HepG2 (cell line): ENCODE measurements around the gene ELMO2. TPM values are rescaled to one million over a fixed set of nuclear protein-coding genes. Genes with fewer than 3 reads are reported as not detected.

ENCODE experiments used
- ATF1 ChIP-seq: IDR thresholded peaks from 2 replicates; pipeline ENCODE4 v1.6.1; 2016; ENCODE audit warnings: mild to moderate bottlenecking, control low read depth
- DMTF1 ChIP-seq: sonication (generic); formaldehyde crosslinking; IDR thresholded peaks from 2 replicates; pipeline ENCODE4 v1.4.0; 2020; ENCODE audit warnings: mild to moderate bottlenecking, missing genetic modification reagents
- KLF12 ChIP-seq: sonication (generic); formaldehyde crosslinking; IDR thresholded peaks from 2 replicates; pipeline ENCODE4 v1.4.0; 2020; ENCODE audit warnings: missing genetic modification reagents, borderline replicate concordance
- KLF9 ChIP-seq: IDR thresholded peaks from 2 replicates; pipeline ENCODE4 v1.6.1; 2016; ENCODE audit warnings: low read depth
- MAFK ChIP-seq, 2 experiments: IDR thresholded peaks in 1 of 2; conservative IDR thresholded peaks in 1 of 2; 2 replicates each; pipeline ENCODE4 v1.6.1; 2011; ENCODE audit warnings: improper control_type of control experiment in 2 of 2, low read length in 2 of 2
- PAX8 ChIP-seq: sonication (generic); formaldehyde crosslinking; IDR thresholded peaks from 2 replicates; pipeline ENCODE4 v1.8.0; 2022; ENCODE audit warnings: mild to moderate bottlenecking, missing genetic modification reagents, borderline replicate concordance
- SAFB2 ChIP-seq: sonication (generic); formaldehyde crosslinking; IDR thresholded peaks from 2 replicates; pipeline ENCODE4 v1.5.1; 2020; ENCODE audit warnings: missing genetic modification reagents, low read depth, mild to moderate bottlenecking, borderline replicate concordance
- TIGD3 ChIP-seq: sonication (generic); formaldehyde crosslinking; IDR thresholded peaks from 2 replicates; pipeline ENCODE4 v1.5.1; 2020; ENCODE audit warnings: mild to moderate bottlenecking, missing genetic modification reagents, borderline replicate concordance
- U2AF2 ChIP-seq: fragments of 200-400 bp; formaldehyde crosslinking; IDR thresholded peaks from 2 replicates; pipeline ENCODE4 v1.6.1; 2017; ENCODE audit warnings: low read depth, mild to moderate bottlenecking, low read length
- UBTF ChIP-seq: sonication (generic); formaldehyde crosslinking; IDR thresholded peaks from 2 replicates; pipeline ENCODE4 v1.4.0; 2020; ENCODE audit warnings: mild to moderate bottlenecking, missing genetic modification reagents
- ZNF430 ChIP-seq: sonication (generic); formaldehyde crosslinking; IDR thresholded peaks from 2 replicates; pipeline ENCODE4 v1.9.0; 2021; ENCODE audit warnings: mild to moderate bottlenecking, missing genetic modification reagents
- ZNF451 ChIP-seq: sonication (generic); formaldehyde crosslinking; IDR thresholded peaks from 2 replicates; pipeline ENCODE4 v1.5.0; 2020; ENCODE audit warnings: mild to moderate bottlenecking, missing genetic modification reagents
- ZNF563 ChIP-seq: sonication (generic); formaldehyde crosslinking; IDR thresholded peaks from 2 replicates; pipeline ENCODE4 v1.8.0; 2022; ENCODE audit warnings: mild to moderate bottlenecking, moderate library complexity, missing genetic modification reagents
- ZNF841 ChIP-seq: sonication (generic); formaldehyde crosslinking; IDR thresholded peaks from 2 replicates; pipeline ENCODE4 v1.8.1; 2023; ENCODE audit warnings: missing genetic modification reagents, borderline replicate concordance
- polyA plus RNA-seq, 8 experiments: library from polyadenylated mRNA; depleted of rRNA in 3 of 8; stranded (reverse) in 7 of 8; unstranded in 1 of 8; fragments of >200 nt; fragmentation: Illumina TruSeq in 4 of 8; extraction: Trizol in 4 of 8; gene quantifications; 2 replicates each; pipeline versions ENCODE4 v1.2.1 to v1.2.3, GENCODE V29; 2011 to 2016; ENCODE audit warnings: low read depth in 4 of 8, missing spikeins in 1 of 8, mixed read lengths in 1 of 8; ENCODE audit not compliant: insufficient read depth in 1 of 8
- total RNA-seq, 5 experiments: library from RNA; depleted of rRNA; stranded (reverse); fragments of >200 nt; fragmentation: Illumina TruSeq; extraction: Trizol; gene quantifications; 2 replicates each; pipeline ENCODE4 v1.2.3, GENCODE V29; 2016; ENCODE audit warnings: low read depth in 1 of 5
- TF ChIP-seq, protein P1 (sequence below): IDR thresholded peaks from 2 replicates; pipeline ENCODE4 v1.6.1; 2012; ENCODE audit warnings: low read length, improper control_type of control experiment
- TF ChIP-seq, protein P2 (sequence below): IDR thresholded peaks from 2 replicates; pipeline ENCODE4 v1.6.1; 2016; ENCODE audit warnings: low read depth, control low read depth

The ELMO2 gene
- total and polyA plus RNA-seq, 2 of the 13 experiments (the other 11 are each of a cell fraction or from before 2014, with no cell fraction given) = 30.6 to 35.7 TPM

DNA sequence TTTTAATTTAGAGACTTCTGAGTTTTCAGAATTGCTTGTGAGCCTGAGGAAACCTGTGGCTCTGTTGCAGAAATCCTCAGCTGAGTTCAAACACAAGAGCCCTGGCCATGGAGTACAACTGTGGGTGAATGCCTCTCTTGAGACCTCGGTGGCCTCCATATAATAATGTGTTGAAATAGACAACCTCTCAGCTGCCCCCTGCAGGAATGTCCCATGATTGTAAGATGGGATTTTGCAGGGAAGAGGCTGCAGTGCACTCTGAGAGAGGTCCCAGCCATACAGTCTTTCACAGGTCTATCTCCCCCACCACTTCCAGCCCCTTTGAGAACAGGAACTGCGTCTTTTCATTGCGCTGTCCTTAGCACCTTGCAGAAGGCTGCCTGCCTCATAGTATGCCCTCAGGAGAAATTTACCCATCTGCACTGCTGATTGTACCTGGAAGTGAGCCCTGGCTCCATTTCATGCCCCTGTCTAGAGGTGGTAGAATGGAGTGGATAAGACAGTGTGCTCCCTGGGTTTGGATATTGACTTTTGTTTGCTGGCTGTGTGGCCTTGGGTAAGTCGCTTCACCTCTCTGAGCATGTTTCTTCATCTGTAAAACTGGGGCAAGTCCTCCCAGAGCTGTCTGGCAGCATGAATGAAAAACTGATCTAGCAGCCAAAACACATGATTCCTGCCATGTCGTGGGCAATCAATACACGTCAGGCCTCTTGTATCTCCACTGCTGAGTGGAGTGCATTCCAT, 81.3 kb downstream of the ELMO2 start (continued):
- TF ChIP-seq TIGD3 (CRISPR knock-in tag) (no peak), UBTF (no peak), ZNF451 (CRISPR knock-in tag) (no peak), SAFB2 (CRISPR knock-in tag) (no peak), KLF12 (CRISPR knock-in tag) (no peak), DMTF1 (CRISPR knock-in tag) (no peak), ZNF430 (CRISPR knock-in tag) (no peak), PAX8 (CRISPR knock-in tag) (no peak), MAFK (conservative IDR thresholded peaks at IDR 0.05 in 1 of 2, IDR thresholded peaks at IDR 0.05 in 1 of 2; ENCODE audit: low read length in 2 of 2) (no peak), ZNF563 (no peak), U2AF2 (no peak), ATF1 (CRISPR knock-in tag) (no peak), KLF9 (CRISPR knock-in tag) (no peak), ZNF841 (no peak)
- TF ChIP-seq, protein P1, sequence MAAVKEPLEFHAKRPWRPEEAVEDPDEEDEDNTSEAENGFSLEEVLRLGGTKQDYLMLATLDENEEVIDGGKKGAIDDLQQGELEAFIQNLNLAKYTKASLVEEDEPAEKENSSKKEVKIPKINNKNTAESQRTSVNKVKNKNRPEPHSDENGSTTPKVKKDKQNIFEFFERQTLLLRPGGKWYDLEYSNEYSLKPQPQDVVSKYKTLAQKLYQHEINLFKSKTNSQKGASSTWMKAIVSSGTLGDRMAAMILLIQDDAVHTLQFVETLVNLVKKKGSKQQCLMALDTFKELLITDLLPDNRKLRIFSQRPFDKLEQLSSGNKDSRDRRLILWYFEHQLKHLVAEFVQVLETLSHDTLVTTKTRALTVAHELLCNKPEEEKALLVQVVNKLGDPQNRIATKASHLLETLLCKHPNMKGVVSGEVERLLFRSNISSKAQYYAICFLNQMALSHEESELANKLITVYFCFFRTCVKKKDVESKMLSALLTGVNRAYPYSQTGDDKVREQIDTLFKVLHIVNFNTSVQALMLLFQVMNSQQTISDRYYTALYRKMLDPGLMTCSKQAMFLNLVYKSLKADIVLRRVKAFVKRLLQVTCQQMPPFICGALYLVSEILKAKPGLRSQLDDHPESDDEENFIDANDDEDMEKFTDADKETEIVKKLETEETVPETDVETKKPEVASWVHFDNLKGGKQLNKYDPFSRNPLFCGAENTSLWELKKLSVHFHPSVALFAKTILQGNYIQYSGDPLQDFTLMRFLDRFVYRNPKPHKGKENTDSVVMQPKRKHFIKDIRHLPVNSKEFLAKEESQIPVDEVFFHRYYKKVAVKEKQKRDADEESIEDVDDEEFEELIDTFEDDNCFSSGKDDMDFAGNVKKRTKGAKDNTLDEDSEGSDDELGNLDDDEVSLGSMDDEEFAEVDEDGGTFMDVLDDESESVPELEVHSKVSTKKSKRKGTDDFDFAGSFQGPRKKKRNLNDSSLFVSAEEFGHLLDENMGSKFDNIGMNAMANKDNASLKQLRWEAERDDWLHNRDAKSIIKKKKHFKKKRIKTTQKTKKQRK = no peak
- TF ChIP-seq, protein P2, sequence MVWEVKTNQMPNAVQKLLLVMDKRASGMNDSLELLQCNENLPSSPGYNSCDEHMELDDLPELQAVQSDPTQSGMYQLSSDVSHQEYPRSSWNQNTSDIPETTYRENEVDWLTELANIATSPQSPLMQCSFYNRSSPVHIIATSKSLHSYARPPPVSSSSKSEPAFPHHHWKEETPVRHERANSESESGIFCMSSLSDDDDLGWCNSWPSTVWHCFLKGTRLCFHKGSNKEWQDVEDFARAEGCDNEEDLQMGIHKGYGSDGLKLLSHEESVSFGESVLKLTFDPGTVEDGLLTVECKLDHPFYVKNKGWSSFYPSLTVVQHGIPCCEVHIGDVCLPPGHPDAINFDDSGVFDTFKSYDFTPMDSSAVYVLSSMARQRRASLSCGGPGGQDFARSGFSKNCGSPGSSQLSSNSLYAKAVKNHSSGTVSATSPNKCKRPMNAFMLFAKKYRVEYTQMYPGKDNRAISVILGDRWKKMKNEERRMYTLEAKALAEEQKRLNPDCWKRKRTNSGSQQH (CRISPR knock-in tag) = no peak
